Mucosa of gallbladder (tissue), 1 donor: ENCODE measurements around the gene NSG1. TPM values are rescaled to one million over a fixed set of nuclear protein-coding genes. Genes with fewer than 3 reads are reported as not detected.

Experiments used
- total RNA-seq: library from RNA; stranded (reverse); gene quantifications from one replicate; pipeline ENCODE4 v1.2.1, GENCODE V29; 2021
- donor health status: DM: no; HTN: no; CAD: no.

The NSG1 gene
- total RNA-seq, 1 donor from 2014 or later = 1.6 TPM

Other genes with a start within 250 kb of the NSG1 start
- not detected for gene OTOP1, start 160.2 kb upstream of the NSG1 start, total RNA-seq
- gene TMEM128, start 138.9 kb upstream of the NSG1 start, total RNA-seq = 15.9 TPM
- 4.2 TPM for gene LYAR, start 96.9 kb upstream of the NSG1 start, total RNA-seq
- gene ZBTB49, start 96.9 kb upstream of the NSG1 start, total RNA-seq = 5.8 TPM
- gene STX18, start 154.9 kb downstream of the NSG1 start, total RNA-seq = 32.4 TPM